ENCODE measurements around the gene PRMT2. TPM values are rescaled to one million over a fixed set of nuclear protein-coding genes. Genes with fewer than 3 reads are reported as not detected.

PRMT2 gene
- total RNA-seq, 1 donor from 2014 or later = 49.8 TPM

Other genes with a start within 250 kb of the PRMT2 start
- gene DIP2A, start 176.8 kb upstream of the PRMT2 start, total RNA-seq = 21.6 TPM
- 5.5 TPM for gene S100B, start 30.6 kb upstream of the PRMT2 start, total RNA-seq